WTC11 (cell line): Measurements from ENCODE around the gene ABHD12. TPM values are rescaled to one million over a fixed set of nuclear protein-coding genes. Genes with fewer than 3 reads are reported as not detected.

ENCODE experiments used
- ATAC-seq: fragments of 200-7000 bp; cut with Tn5 transposase; 2 replicates; pipeline ENCODE4 v1.10.0; 2021; ENCODE audit warnings: mild to moderate bottlenecking, moderate library complexity
- CTCF ChIA-PET: fragments of 300-600 bp; sonication (Branson Sonifier 250); formaldehyde crosslinking; loops from one replicate; lab custom pipeline; 2021; ENCODE audit warnings: antibody characterized with exemption; lab: Charles Lee
- POLR2A ChIA-PET: fragments of 350-600 bp; sonication (Branson Sonifier 250); formaldehyde crosslinking; loops from one replicate; lab custom pipeline; 2021; ENCODE audit warnings: antibody characterized with exemption; lab: Charles Lee
- DNase-seq: peaks from one replicate; pipeline ENCODE4 v3.0.0; 2021; ENCODE audit warnings: low spot score
- H3K27ac Mint-ChIP-seq: 2 replicates; pipeline ENCODE4 v1.8.0; 2021; ENCODE audit warnings: mixed read lengths
- H3K27me3 Mint-ChIP-seq: 2 replicates; pipeline ENCODE4 v1.8.0; 2021; ENCODE audit warnings: low read depth, mild to moderate bottlenecking, moderate library complexity, mixed read lengths
- H3K36me3 Mint-ChIP-seq: 2 replicates; pipeline ENCODE4 v1.8.0; 2021; ENCODE audit warnings: mixed read lengths
- H3K4me1 Mint-ChIP-seq: 2 replicates; pipeline ENCODE4 v1.8.0; 2022; ENCODE audit warnings: mixed read lengths
- H3K4me3 Mint-ChIP-seq: 2 replicates; pipeline ENCODE4 v1.8.0; 2021; ENCODE audit warnings: mild to moderate bottlenecking, moderate library complexity, mixed read lengths
- H3K9me3 Mint-ChIP-seq: 2 replicates; pipeline ENCODE4 v1.8.0; 2021; ENCODE audit warnings: mixed read lengths
- AR ChIP-seq: fragments of 250-450 bp; sonication (Bioruptor Pico); IDR thresholded peaks from 2 replicates; pipeline ENCODE4 v1.9.0; 2021; ENCODE audit warnings: mild to moderate bottlenecking
- E2F4 ChIP-seq: sonication (generic); formaldehyde crosslinking; IDR thresholded peaks from 2 replicates; pipeline ENCODE4 v1.8.1; 2022; ENCODE audit warnings: low read depth, mild to moderate bottlenecking, moderate library complexity, missing genetic modification reagents, borderline replicate concordance
- FOXP4 ChIP-seq: sonication (generic); formaldehyde crosslinking; IDR thresholded peaks from 2 replicates; pipeline ENCODE4 v1.8.0; 2022; ENCODE audit warnings: mild to moderate bottlenecking, missing genetic modification reagents
- GTF2I ChIP-seq: fragments of 250-450 bp; sonication (Bioruptor Pico); conservative IDR thresholded peaks from 2 replicates; pipeline ENCODE4 v1.4.0; 2021; ENCODE audit warnings: mild to moderate bottlenecking
- NFE2L1 ChIP-seq: sonication (generic); formaldehyde crosslinking; IDR thresholded peaks from 2 replicates; pipeline ENCODE4 v1.8.1; 2023; ENCODE audit warnings: missing genetic modification reagents
- NR2C2 ChIP-seq: sonication (generic); formaldehyde crosslinking; IDR thresholded peaks from 2 replicates; pipeline ENCODE4 v1.8.0; 2022; ENCODE audit warnings: mild to moderate bottlenecking, missing genetic modification reagents
- PRDM15 ChIP-seq: sonication (generic); formaldehyde crosslinking; IDR thresholded peaks from 2 replicates; pipeline ENCODE4 v1.8.0; 2022; ENCODE audit warnings: missing genetic modification reagents
- RORB ChIP-seq: fragments of 250-450 bp; sonication (Bioruptor Pico); IDR thresholded peaks from 2 replicates; pipeline ENCODE4 v1.9.0; 2021; ENCODE audit warnings: mild to moderate bottlenecking
- SMAD4 ChIP-seq: sonication (generic); formaldehyde crosslinking; IDR thresholded peaks from 2 replicates; pipeline ENCODE4 v1.8.0; 2022; ENCODE audit warnings: mild to moderate bottlenecking, missing genetic modification reagents
- TCF7 ChIP-seq: sonication (generic); formaldehyde crosslinking; IDR thresholded peaks from 2 replicates; pipeline ENCODE4 v1.8.0; 2022; ENCODE audit warnings: mild to moderate bottlenecking, low read depth, missing genetic modification reagents, moderate library complexity
- ZBTB43 ChIP-seq: sonication (generic); formaldehyde crosslinking; IDR thresholded peaks from 2 replicates; pipeline ENCODE4 v1.8.1; 2023; ENCODE audit warnings: mild to moderate bottlenecking, missing genetic modification reagents
- ZNF121 ChIP-seq: sonication (generic); formaldehyde crosslinking; IDR thresholded peaks from 2 replicates; pipeline ENCODE4 v1.8.0; 2023; ENCODE audit warnings: missing genetic modification reagents
- ZNF232 ChIP-seq: sonication (generic); formaldehyde crosslinking; IDR thresholded peaks from 2 replicates; pipeline ENCODE4 v1.8.0; 2022; ENCODE audit warnings: mild to moderate bottlenecking, missing genetic modification reagents
- ZNF263 ChIP-seq: sonication (generic); formaldehyde crosslinking; IDR thresholded peaks from 2 replicates; pipeline ENCODE4 v1.8.1; 2022; ENCODE audit warnings: low read depth, mild to moderate bottlenecking, moderate library complexity, missing genetic modification reagents
- ZNF317 ChIP-seq: sonication (generic); formaldehyde crosslinking; IDR thresholded peaks from 2 replicates; pipeline ENCODE4 v1.8.1; 2023; ENCODE audit warnings: low read depth, mild to moderate bottlenecking, moderate library complexity, missing genetic modification reagents, borderline replicate concordance
- ZNF512 ChIP-seq: sonication (generic); formaldehyde crosslinking; IDR thresholded peaks from 2 replicates; pipeline ENCODE4 v1.8.1; 2022; ENCODE audit warnings: missing genetic modification reagents, borderline replicate concordance
- total RNA-seq: library from RNA; stranded (reverse); gene quantifications from 3 replicates; pipeline ENCODE4 v1.2.3, GENCODE V29; 2021
- TF ChIP-seq, protein P1 (sequence below): sonication (generic); formaldehyde crosslinking; IDR thresholded peaks from 2 replicates; pipeline ENCODE4 v1.8.1; 2023; ENCODE audit warnings: mild to moderate bottlenecking, missing genetic modification reagents
- TF ChIP-seq, protein P2 (sequence below): fragments of 250-450 bp; sonication (Bioruptor Pico); conservative IDR thresholded peaks from 2 replicates; pipeline ENCODE4 v1.9.0; 2021; ENCODE audit warnings: mild to moderate bottlenecking
- TF ChIP-seq, protein P3 (sequence below): fragments of 250-450 bp; sonication (Bioruptor Pico); IDR thresholded peaks from 2 replicates; pipeline ENCODE4 v1.9.0; 2021; ENCODE audit warnings: mild to moderate bottlenecking

The ABHD12 gene
- total RNA-seq, 1 experiment from 2014 or later: 63.1 TPM

GRCh38 chr20:25397821-25398220 is 7.2 kb upstream of the ABHD12 start:
- Mint-ChIP-seq H3K27ac (no peak overlapping the region), H3K36me3 (peaks cover 9% of the 10 kb centered on the region), H3K27me3 (peaks cover 17% of the 10 kb centered on the region), H3K4me1 (peaks cover 20% of the 10 kb centered on the region), H3K4me3 (no peak overlapping the region), H3K9me3 (peaks cover 13% of the 10 kb centered on the region)
- CTCF ChIA-PET: interaction anchor here (0.9 to 4.3 kb wide), 10 partner anchors 9 to 150 kb away, joined by 3 to 78 read pairs (median 12); partner anchors contain the start of genes GINS1 and PYGB
- TF ChIP-seq NR2C2 (CRISPR knock-in tag) (no peak), ZBTB43 (CRISPR knock-in tag) (no peak), SMAD4 (CRISPR knock-in tag) (no peak), TCF7 (CRISPR knock-in tag) (no peak), ZNF512 (CRISPR knock-in tag) (no peak), ZNF121 (CRISPR knock-in tag) (no peak), NFE2L1 (CRISPR knock-in tag) (no peak), ZNF263 (CRISPR knock-in tag) (no peak), RORB (no peak), AR (CRISPR knock-in tag) (no peak), E2F4 (CRISPR knock-in tag) (no peak), FOXP4 (CRISPR knock-in tag) (no peak), GTF2I (CRISPR knock-in tag) (no peak), ZNF232 (CRISPR knock-in tag) (no peak), ZNF317 (CRISPR knock-in tag) (no peak), PRDM15 (CRISPR knock-in tag) (no peak)
- TF ChIP-seq, protein P1, sequence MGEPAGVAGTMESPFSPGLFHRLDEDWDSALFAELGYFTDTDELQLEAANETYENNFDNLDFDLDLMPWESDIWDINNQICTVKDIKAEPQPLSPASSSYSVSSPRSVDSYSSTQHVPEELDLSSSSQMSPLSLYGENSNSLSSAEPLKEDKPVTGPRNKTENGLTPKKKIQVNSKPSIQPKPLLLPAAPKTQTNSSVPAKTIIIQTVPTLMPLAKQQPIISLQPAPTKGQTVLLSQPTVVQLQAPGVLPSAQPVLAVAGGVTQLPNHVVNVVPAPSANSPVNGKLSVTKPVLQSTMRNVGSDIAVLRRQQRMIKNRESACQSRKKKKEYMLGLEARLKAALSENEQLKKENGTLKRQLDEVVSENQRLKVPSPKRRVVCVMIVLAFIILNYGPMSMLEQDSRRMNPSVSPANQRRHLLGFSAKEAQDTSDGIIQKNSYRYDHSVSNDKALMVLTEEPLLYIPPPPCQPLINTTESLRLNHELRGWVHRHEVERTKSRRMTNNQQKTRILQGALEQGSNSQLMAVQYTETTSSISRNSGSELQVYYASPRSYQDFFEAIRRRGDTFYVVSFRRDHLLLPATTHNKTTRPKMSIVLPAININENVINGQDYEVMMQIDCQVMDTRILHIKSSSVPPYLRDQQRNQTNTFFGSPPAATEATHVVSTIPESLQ (CRISPR knock-in tag): no peak
- TF ChIP-seq, protein P2, sequence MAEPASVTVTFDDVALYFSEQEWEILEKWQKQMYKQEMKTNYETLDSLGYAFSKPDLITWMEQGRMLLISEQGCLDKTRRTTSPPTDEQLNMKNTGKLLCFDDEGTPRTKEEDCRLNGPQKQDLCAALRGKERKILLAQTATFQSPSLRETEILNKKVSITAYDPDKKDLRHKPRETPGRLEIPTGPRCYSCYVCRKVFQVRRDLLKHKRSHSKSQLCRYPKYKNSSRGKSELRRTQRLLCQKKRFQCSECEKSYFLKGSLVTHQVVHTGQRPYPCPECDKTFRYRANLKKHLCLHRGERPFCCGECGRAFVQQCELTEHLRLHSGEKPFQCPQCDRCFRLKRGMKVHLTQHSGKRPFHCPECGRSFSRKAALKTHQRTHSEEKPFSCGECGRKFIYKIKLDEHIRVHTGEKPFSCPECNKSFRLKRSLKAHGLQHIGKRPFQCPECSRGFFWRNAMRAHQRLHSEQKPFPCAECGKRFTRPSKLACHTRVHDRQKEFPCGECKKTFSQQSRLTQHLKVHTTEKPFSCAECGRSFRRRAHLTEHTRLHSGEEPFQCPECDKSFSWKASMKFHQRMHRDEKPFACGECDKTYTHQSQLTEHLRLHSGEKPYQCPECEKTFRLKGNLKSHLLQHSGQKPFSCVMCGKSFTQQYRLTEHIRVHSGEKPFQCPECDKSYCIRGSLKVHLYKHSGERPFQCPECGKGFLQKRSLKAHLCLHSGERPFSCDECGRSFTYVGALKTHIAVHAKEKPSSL (CRISPR knock-in tag): no peak
- TF ChIP-seq, protein P3, sequence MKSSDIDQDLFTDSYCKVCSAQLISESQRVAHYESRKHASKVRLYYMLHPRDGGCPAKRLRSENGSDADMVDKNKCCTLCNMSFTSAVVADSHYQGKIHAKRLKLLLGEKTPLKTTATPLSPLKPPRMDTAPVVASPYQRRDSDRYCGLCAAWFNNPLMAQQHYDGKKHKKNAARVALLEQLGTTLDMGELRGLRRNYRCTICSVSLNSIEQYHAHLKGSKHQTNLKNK: no peak
- TF ChIP-seq, all 79 proteins: peak for 0
- POLR2A ChIA-PET: interaction anchor here (0.8 to 0.9 kb wide), 2 partner anchors 9 to 15 kb away, joined by 3 to 4 read pairs; partner anchors contain the start of gene GINS1
- DNase-seq: no peak
- ATAC-seq: no peak
